Stimulated activated CD4-positive, alpha-beta T cell treated with anti-CD3 and anti-CD28 coated beads, TNF-alpha, amount 100 ng/mL, for 48 hours (primary cell): ENCODE results near the gene GLTP.
"Not testable (repeated sequence)": the region's sequence is repeated elsewhere in the genome, so short reads cannot be mapped to it uniquely, and the experiment has no call there.

Source experiments
- DNase-seq, 3 donors: peaks; one replicate each; pipeline ENCODE4 v3.0.0-alpha.2; 2020; ENCODE audit warnings: low read depth in 3 of 3

The GLTP gene

GRCh38 chr12:109880043-109880931, at the start of gene GLTP:
Gene GLTP, minus strand, starts transcription at chr12:109880541. Its CDS starts 167 bp downstream, at chr12:109880374.
- DNase-seq = peak; percentile 75 to 81 (median 78)

GRCh38 chr12:109929326-109929725, 49.0 kb upstream of the GLTP start:
- DNase-seq = not testable (repeated sequence)

DNA sequence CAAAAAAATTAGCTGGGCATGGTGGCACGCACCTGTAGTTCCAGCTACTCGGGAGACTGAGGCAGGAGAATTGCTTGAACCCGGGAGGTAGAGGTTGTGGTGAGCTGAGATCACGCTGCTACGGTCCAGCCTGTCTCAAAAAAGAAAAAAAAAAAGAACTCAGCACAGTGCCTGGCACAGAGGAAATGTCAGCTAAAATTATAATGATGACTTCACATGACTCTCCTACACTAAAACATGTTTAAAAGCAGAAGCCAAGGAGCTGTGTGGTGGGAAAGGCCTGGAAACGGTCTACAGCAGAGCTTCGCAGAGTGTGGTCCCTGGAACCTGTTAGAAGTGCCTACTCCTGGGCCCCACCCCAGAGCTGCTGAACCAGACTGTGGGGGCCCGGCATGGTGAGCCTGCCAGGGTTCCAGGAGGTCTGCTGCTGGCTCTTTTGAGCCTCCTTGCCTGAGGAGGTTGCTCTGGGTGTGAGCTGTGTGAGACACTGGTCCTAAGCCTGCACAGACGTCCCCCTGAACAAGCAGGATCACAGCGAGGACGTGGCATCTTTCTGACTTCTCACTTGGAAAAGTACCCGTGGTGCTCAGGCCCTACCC, 47.8 kb upstream of the GLTP start:
- DNase-seq = no peak

- peak; percentile 7 to 19 (median 17) for DNase-seq
Observed at GRCh38 chr12:109927622-109928021, 47.3 kb upstream of the GLTP start.

- DNase-seq = no peak
Observed at GRCh38 chr12:109926488-109927210, 46.3 kb upstream of the GLTP start.

DNA sequence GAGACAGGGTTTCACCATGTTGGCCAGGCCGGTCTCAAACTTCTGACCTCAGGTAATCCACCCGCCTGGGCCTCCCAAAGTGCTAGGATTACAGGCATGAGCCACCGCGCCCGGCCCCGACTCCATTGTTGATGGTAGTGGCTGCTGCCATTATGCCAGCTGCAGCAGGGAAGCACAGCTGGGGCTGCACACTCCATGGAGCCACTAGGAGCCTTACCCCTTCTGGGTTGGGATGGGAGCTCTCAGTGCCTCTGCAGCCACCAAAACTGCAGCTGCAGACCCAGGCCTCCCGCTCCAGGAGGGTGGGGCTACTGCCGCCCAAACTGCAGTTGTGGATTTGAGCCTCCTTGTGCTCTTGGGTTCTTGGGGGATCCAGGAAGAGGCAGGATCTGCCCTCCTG, 45.7 kb upstream of the GLTP start:
- no peak for DNase-seq

DNA sequence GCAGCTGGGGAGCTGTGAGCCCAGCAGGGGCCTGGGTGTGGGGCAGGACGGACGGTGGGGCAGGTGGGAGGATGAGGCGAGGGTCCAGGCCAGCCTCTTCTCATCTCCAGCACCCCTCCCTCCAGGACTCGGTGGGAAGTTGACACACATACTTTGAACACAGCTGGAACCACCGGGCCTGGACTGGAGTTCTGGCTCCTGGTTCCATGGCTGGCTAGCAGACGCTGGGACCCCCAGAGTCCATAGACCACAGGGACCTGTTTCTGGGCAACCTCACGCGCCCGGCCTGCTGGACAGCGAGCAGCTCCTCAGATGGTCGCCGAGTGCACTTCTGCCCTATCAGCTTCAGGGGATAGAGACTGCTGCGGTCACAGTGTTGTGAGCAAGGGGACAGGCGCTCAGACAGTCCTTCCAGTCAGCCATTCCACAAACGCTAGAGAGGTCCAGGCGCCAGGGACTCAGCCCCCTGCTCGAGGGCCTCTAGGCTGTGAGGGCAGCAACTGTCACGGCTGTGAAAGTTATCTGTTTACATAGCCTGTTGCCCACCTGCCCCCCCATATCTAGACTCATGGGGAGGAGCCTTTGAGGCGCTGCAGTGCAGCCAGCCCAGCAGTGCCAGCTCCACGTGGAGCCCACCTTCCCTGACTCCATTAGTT, 45.0 kb upstream of the GLTP start:
- DNase-seq = no peak

DNA sequence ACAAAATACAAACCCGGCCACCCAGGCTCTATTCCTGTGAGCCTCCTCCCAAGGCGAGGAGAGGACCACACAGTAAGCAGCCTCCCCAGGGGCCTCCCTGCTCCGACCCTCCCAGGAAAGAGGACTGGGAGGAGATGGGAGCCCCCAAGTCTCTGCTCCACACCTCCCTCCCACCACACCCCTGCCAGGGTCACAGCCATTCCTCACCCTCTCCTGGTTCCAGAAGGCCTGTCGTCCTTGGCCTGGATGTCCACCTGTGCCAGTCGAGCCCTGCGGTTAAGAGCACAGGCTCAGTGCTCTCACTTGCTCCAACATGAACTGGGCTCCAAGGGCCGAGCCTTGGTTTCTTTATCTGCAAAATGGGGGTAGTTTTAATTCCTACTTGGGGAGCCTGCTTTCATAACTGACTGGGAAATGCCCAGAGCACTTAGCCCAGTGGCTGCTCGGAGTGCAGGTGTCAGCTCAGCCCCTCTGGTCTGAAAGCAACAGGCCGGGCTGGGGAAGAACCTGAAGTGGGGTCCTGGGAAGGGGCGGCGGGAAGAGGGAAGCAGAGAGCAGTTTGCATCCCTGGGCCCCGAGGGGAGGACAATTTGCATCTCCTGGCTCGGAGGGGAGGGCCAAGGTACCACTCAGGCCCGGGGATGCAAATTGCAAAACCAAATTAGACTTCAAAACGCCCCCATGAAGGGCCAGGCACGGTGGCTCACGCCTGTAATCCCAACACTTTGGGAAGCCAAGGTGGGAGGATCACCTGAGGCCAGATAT, 43.3 kb upstream of the GLTP start:
- DNase-seq = no peak

DNA sequence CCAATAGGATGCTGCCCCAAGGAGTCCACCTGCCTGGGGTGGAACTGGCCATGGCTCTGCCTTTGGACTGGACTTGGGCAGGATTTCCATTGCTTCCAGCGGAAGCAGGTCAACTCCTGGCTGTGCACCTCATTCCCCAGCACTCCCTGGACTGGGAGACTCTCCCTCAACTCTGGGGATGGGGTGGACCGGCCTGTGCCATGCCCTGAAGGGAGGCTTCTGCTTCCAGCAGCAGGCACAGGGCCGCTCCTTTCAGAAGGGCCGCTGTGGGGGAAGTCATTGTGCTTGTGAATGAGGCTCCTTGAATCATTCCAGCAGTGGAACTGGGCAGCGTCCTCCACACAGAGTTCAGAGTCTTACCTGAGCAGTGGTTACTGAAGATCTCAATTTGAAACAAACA, 42.7 kb upstream of the GLTP start:
- no peak for DNase-seq

- no peak for DNase-seq
Observed at GRCh38 chr12:109921982-109922381, 41.6 kb upstream of the GLTP start.

DNA sequence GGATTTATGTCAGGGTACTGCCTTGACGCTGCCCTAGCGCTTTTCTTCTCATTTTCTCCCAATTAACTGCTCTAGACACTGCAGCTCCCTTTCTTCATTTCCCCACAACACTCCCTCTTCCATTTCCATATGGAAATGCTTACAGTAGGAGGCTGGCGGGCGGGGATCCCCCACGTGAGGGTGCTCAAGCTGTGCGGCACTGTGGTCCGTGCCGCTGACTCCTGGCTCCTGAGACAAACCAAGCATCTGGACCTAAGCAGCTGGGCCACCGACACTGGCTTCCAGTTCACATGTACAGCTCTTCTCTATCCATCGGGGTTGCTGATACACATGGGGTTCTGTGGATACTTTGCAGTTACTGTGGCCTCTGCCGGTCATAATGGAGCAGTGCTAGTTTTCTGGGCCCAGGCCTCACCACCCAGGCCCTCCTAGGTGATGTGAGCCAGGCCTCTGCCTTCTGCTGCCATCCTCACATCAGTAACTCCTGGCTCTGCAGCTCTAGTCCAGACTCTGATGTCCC, 40.0 kb upstream of the GLTP start:
- no peak for DNase-seq

GRCh38 chr12:109919456-109919855, 39.1 kb upstream of the GLTP start:
- DNase-seq = no peak

DNA sequence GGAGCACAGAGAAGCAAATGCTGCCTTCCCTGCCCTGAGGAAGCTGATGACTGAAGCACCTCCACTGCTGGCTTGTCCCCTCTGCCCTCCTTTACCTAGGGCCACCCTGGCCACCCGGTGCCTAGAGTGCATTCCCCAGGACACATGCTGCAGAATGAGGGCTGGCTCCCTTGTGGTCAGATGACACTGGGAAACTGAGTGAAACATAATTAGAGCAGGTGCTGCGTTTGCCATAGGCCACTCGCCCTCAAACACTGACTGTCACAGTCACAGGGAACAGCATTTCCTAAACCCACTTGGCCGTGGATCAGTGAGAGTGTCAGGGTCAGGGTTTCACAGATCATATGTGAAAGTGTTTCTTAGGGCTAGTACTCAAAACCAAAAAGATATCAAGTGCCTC, 35.7 kb upstream of the GLTP start:
- no peak for DNase-seq

DNA sequence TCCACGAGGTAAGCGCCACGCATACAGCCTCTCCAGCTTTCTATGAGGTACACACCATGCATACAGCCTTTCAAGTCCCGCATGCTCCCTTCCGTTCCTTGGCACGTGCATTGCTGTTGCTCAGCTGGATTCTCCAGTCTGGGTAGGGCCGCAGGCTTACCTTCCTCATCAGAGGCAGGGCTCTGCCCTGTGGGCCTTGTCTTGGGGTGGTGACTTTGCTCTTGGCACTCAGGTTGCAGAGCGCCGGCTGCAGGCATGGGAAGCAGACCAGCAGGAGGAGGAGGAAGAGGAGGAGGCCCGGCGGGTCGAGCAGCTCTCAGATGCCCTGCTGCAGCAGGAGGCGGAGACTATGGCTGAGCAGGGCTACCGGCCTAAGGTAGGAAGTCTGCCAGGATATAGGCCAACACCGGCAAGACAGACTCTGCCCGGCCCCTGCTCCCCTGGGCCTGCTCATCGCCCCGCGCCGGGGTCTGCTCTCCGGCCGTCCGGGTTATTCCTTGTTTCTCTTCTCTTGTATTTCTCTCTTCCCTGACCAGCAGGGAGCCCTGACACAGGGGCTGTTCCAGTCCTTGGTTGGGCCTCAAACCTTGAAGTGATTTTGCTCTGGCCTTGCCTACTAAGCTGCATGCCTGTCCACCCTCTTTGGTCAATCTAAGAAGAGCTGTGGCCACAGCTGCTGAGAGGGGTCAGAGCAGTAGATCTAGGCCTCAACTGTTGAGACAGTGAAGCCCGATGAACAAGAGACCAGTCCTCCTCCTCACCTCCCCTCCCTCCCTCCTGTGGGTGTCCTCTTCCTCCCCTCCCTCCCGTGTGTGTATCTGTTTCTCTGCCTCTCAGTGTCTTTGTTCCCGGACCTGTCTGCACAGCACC, 35.1 kb upstream of the GLTP start:
- DNase-seq = no peak

DNA sequence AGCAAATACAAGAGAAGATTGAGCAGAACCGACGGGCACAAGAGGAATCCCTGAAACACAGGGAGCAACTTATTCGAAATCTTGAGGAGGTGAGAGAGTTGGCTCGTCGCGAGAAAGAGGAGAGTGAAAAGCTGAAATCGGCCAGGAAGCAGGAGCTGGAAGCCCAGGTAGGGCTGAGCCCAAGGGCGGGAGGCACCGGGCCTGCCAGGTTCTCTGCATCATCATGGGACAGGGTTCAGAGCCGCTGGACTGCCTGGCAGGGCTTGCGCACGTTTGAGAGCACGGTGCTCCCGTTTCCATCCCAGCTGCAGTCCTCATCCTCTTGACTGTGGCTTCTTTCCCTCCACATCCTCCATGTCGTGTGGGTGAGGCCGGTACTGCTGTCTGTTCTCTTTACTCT, 34.1 kb upstream of the GLTP start:
- no peak for DNase-seq

DNA sequence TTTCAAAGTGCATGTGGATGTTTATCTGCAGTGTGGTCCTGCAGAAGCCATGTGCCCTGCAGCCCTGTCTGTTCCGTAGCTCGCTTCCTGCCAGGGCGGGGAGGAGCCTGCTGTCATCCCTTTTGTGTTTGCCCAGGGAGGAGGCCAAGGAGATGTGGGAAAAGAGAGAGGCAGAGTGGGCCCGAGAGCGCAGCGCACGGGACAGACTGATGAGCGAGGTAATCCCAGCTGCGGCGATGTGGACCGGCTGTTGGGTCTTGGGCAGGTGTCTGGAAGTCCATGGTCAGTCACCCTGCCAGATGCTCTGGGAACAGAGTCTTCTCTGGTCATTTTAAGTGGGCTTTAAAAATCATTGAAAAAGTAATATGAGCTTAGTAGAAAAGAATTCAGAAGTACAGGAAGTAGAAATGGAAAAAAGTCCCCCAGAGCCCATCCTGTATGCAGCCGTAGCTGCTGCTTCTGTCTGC, 32.5 kb upstream of the GLTP start:
- no peak for DNase-seq

GRCh38 chr12:109910969-109911348, 30.6 kb upstream of the GLTP start:
- no peak for DNase-seq

DNA sequence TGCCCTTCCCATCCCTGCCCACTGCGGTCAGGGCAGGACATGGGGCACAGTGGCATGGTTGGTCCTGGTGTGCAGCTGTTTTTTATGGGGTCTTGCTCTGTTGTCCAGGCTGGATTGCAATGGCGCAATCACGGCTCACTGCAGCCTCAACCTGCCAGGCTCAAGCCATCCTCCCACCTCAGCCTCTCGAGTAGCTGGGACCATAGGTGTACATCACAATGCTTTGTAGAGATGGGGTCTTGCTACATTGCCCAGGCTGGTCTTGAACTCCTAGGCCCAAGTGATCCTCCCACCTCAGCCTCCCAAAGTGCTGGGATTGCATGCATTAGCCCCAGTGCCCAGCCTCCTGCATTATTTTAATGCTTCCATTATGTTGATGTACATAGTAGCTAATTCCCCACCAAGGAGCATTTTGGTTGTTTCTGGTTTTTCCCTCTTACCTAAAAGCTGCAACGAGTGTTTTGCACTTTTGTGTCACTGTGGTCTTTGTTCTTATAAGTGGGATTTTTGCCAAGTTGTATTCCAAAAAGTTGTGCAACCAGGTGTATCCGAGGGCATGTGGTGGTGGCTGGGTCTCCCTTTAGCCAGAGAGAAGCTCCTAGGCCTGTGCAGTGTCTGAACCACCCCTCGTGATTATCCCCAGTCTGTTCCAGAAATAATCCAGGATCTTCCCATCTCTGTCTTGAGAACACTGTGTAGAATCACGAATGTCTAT, 30.1 kb upstream of the GLTP start:
- no peak for DNase-seq

GRCh38 chr12:109905301-109905700, 25.0 kb upstream of the GLTP start:
- DNase-seq = no peak
